Measurements from ENCODE around the gene PLA2G4E. TPM values are rescaled to one million over a fixed set of nuclear protein-coding genes. Genes with fewer than 3 reads are reported as not detected.

The PLA2G4E gene
- total and polyA plus RNA-seq, 2 experiments from 2014 or later = not detected

DNA sequence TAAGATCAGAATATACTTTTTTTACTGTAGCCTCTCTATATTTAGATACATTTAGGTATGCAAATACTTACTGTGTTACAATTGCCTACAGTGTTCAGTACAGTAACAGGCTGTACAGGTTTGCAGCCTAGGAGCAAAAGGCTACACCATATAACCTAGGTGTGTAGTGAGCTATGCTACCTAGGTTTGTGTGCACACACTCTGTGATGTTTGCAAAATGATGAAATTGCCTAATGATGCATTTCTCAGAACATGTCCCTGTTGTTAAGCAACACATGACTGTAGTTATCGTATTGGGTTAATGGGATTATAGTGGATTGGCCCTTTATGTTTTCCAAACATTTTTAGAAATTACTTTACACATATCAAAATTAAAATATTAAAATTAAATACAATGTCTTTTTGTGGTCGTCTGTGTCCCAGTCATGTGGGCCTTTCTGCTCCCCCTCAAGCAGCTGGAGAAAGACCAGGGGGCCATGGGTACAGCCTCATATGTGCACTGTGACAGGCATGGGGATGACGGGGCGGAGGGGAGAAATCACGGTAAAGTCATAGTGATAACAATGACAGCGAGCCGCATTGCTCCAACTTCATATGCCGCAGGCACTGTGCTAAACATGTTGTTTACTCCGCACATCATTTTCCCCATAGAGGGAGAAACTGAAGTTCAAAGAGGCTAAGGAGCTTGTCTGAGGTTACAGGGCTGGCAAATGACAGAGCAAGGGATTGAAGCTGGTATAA, 27.4 kb upstream of the PLA2G4E start (continued):
- TF ChIP-seq ZNF462 (CRISPR knock-in tag; IDR thresholded peaks at IDR 0.05) (no peak), ZNF331 (CRISPR knock-in tag; IDR thresholded peaks at IDR 0.05; ENCODE audit: low read depth) (no peak), NANOG (IDR thresholded peaks at IDR 0.05; ENCODE audit: borderline replicate concordance) (no peak), EZH2phosphoT487 (IDR thresholded peaks at IDR 0.05; ENCODE audit: unreplicated experiment) (no peak), EZH2 (IDR thresholded peaks at IDR 0.05; ENCODE audit: low read depth, unreplicated experiment) (no peak), POLR2AphosphoS5 (IDR thresholded peaks at IDR 0.05; ENCODE audit: low read depth) (no peak)

DNA sequence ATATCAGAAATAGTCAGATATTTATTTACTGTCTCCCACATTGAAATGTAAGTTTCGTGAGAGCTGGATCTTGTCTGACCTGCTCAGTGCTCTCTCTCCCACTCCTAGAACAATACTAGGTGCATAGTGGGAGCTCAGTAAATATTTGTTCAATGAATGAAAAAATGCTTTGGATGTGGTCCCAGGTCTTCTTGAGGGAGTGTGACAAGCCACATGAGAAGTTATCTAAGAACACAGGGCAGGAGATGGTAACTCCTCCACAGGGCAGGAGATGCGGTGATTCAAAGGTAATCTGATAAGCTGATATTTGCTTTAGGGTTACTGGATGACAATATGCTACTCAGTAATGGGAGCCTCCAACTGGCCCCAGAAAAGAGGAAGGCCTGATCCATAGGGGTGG, 25.8 kb upstream of the PLA2G4E start:
- H3K79me2 ChIP-seq (replicated peaks; ENCODE audit: insufficient read depth) = no peaks in the 10 kb centered on the region
- Mint-ChIP-seq H3K4me1 (peaks cover 19% of the 10 kb centered on the region), H3K27me3 (ENCODE audit: insufficient read depth, low read depth, poor library complexity) (peaks cover 8% of the 10 kb centered on the region), H3K4me3 (no peak overlapping the region), H3K36me3 (ENCODE audit: low read depth) (no peaks in the 10 kb centered on the region), H3K27ac (no peak overlapping the region), H3K9me3 (no peaks in the 10 kb centered on the region)
- no peak overlapping the region for H2AFZ ChIP-seq
- DNase-seq (ENCODE audit: low spot score) = no peak
- no peak overlapping the region for H3K4me2 ChIP-seq
- H3K27ac ChIP-seq (ENCODE audit: low read depth) = no peak overlapping the region
- H3K27me3 ChIP-seq (ENCODE audit: insufficient read depth) = no peaks in the 10 kb centered on the region
- H3F3A ChIP-seq (replicated peaks; ENCODE audit: low read depth) = no peaks in the 10 kb centered on the region
- no peaks in the 10 kb centered on the region for H3K36me3 ChIP-seq (ENCODE audit: insufficient read depth)
- ATAC-seq = no peak
- H4K20me1 ChIP-seq (replicated peaks; ENCODE audit: insufficient read depth) = no peaks in the 10 kb centered on the region; the same call in 1 of the 2 replicates
- no peak overlapping the region for H3K4me3 ChIP-seq
- no peaks in the 10 kb centered on the region for H3K4me1 ChIP-seq (ENCODE audit: insufficient read depth)
- no peaks in the 10 kb centered on the region for H3K9me2 ChIP-seq (ENCODE audit: insufficient read depth)
- TF ChIP-seq ETS1 (IDR thresholded peaks at IDR 0.05) (no peak), ZNF462 (CRISPR knock-in tag; IDR thresholded peaks at IDR 0.05) (no peak), ZNF114 (CRISPR knock-in tag; IDR thresholded peaks at IDR 0.05) (no peak), NANOG (IDR thresholded peaks at IDR 0.05; ENCODE audit: borderline replicate concordance) (no peak), EZH2 (IDR thresholded peaks at IDR 0.05; ENCODE audit: low read depth, unreplicated experiment) (no peak)
